Spleen (tissue), 7 donors: ENCODE data around the gene UBE2S.
"Not testable (repeated sequence)": the region's sequence is repeated elsewhere in the genome, so short reads cannot be mapped to it uniquely, and the experiment has no call there.

Experiments
- POLR2A ChIP-seq, 3 donors: fragments of 450-650 bp; IDR thresholded peaks; one replicate each; pipeline ENCODE4 v1.5.1; 2017; ENCODE audit warnings: antibody characterized with exemption in 3 of 3, mild to moderate bottlenecking in 1 of 3
- POLR2AphosphoS5 ChIP-seq, 3 donors: sonication (generic); formaldehyde crosslinking; IDR thresholded peaks; one replicate each; pipeline ENCODE4 v1.5.1; 2017; ENCODE audit warnings: antibody characterized with exemption in 3 of 3
- TF ChIP-seq, protein P1 (sequence below), 11 experiments: fragments of 200-600 bp in 7 of 11; fragments of 450-650 bp in 4 of 11; sonication (generic) in 4 of 11; IDR thresholded peaks in 8 of 11; conservative IDR thresholded peaks in 3 of 11; 1 replicate in 7 of 11; 2 replicates in 4 of 11; pipeline versions ENCODE4 v1.4.0 to v1.8.0; 2016 to 2021; ENCODE audit warnings: antibody characterized with exemption in 11 of 11, inconsistent platforms in 4 of 11, mild to moderate bottlenecking in 1 of 11
- donor health status: DM: no; HTN: no; CAD: no; lungs with moderate emphysema.
- donor health status: DM: no; HTN: no; CAD: no.
- donor health status: DM: no; HTN: no; CAD: no.

DNA sequence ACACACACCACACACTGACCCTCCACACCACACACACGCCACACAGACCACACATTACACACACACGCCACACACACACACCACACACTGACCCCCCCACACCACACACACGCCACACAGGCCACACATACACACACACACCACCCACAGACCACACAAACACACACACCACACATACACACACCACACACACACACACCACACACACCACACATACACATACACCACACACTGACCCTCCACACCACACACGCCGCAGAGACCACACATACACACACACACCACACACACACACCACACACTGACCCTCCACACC lies 40.5 kb upstream of the UBE2S start:
- TF ChIP-seq, protein P1, sequence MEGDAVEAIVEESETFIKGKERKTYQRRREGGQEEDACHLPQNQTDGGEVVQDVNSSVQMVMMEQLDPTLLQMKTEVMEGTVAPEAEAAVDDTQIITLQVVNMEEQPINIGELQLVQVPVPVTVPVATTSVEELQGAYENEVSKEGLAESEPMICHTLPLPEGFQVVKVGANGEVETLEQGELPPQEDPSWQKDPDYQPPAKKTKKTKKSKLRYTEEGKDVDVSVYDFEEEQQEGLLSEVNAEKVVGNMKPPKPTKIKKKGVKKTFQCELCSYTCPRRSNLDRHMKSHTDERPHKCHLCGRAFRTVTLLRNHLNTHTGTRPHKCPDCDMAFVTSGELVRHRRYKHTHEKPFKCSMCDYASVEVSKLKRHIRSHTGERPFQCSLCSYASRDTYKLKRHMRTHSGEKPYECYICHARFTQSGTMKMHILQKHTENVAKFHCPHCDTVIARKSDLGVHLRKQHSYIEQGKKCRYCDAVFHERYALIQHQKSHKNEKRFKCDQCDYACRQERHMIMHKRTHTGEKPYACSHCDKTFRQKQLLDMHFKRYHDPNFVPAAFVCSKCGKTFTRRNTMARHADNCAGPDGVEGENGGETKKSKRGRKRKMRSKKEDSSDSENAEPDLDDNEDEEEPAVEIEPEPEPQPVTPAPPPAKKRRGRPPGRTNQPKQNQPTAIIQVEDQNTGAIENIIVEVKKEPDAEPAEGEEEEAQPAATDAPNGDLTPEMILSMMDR (IDR thresholded peaks at IDR 0.05 in 8 of 11, conservative IDR thresholded peaks at IDR 0.05 in 3 of 11), result not testable (repeated sequence)
- not testable (repeated sequence) for TF ChIP-seq POLR2A, POLR2AphosphoS5 (IDR thresholded peaks at IDR 0.05)
